HG03521 (cell line): ENCODE results near the gene ADAMTS16.

ENCODE experiments used
- ATAC-seq: cut with Tn5 transposase; IDR thresholded peaks from one replicate; pipeline ENCODE4 v1.9.1; 2021; ENCODE audit warnings: mild to moderate bottlenecking, moderate library complexity; ENCODE audit not compliant: unreplicated experiment

The ADAMTS16 gene

GRCh38 chr5:5141625-5142525 lies 1.7 kb downstream of the ADAMTS16 start:
- ATAC-seq, result no peak

GRCh38 chr5:5144441-5144840 lies 4.3 kb downstream of the ADAMTS16 start:
- ATAC-seq, result no peak

DNA sequence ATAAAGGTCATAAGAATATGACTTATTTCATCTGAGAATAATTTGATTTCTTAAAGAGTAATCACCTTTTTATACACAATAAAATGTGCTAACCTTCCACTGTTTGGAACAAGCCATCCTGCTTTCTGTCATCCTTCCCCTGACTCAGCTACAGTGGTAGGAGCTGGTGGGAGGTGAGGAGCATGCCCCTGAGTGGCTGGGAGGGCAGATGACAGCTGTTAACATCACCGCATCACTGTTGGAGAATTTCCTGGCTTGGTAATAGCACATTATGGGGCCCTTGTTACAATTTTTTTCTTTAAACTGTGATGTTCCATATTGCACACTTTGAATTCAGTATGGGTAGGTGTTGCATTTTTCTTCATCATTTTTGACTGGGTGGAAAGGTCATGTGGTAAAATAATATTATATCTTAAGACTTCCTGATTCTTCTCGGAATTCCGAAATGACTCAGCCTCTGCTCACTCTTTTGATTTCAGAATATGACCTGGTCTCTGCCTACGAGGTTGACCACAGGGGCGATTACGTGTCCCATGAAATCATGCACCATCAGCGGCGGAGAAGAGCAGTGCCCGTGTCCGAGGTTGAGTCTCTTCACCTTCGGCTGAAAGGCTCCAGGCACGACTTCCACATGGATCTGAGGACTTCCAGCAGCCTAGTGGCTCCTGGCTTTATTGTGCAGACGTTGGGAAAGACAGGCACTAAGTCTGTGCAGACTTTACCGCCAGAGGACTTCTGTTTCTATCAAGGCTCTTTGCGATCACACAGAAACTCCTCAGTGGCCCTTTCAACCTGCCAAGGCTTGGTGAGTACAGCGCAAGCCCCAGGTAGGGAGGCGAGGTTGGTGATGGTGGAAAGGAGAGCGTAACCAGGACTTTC lies 5.8 kb downstream of the ADAMTS16 start:
- no peak for ATAC-seq

GRCh38 chr5:5146530-5147160 lies 6.5 kb downstream of the ADAMTS16 start:
- ATAC-seq, result no peak

DNA sequence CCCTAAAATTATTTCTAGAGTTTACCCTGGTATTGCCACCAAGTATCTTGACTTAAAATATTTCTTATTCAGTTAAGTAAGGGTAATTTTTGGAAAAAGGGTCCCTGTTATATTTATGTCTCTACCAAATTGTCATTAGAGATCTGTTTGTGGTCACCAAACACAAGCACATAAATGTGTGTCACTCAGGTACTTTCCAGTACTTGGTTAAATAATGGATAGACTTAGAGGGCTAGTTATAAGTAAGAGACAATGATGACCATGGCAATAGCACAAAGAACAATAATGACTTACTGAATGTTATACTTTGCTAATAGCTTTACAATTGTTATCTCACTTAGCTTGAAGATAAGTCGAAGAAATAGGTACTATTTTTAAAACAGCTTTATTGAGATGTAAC lies 9.0 kb downstream of the ADAMTS16 start:
- ATAC-seq, result no peak

DNA sequence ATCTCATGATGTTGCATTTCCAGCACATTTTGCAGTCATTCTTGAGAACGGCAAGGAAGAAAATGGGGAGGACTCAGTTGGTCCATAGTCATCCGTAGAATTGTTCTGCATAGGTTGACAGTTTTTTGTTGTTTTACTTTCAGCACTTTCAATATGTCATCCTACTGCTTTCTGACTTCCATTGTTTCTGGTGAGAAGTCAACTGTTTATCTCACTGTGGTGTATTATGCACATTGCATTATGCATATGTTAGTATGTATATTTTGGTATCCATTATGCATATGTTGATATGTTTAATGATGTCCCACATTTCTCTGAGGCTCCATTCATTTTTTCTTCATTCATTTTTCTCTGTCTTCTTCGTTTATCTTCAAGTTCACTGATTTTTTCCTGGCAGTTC lies 10.5 kb downstream of the ADAMTS16 start:
- no peak for ATAC-seq

DNA sequence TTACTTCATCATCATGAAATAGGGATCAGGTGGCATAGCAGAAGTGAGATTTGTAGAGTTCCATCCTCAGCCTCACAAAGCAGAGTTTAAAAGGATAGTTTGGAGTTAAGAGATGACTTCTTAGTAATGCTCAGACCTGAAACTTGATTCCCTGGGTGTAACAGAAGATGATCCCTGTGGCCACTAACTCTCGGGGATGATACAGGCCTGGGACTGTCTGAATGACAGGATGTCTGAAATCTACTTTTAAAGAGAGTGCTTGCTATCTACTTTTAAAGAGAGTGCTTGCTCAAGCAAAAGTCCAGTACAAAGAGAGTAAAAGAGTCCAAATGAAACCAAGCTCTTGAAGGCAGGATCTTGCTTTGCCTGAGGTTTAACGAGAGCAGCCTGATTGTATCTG lies 14.6 kb downstream of the ADAMTS16 start:
- ATAC-seq, result no peak

- no peak for ATAC-seq
Observed at GRCh38 chr5:5155617-5156016, 15.5 kb downstream of the ADAMTS16 start.

DNA sequence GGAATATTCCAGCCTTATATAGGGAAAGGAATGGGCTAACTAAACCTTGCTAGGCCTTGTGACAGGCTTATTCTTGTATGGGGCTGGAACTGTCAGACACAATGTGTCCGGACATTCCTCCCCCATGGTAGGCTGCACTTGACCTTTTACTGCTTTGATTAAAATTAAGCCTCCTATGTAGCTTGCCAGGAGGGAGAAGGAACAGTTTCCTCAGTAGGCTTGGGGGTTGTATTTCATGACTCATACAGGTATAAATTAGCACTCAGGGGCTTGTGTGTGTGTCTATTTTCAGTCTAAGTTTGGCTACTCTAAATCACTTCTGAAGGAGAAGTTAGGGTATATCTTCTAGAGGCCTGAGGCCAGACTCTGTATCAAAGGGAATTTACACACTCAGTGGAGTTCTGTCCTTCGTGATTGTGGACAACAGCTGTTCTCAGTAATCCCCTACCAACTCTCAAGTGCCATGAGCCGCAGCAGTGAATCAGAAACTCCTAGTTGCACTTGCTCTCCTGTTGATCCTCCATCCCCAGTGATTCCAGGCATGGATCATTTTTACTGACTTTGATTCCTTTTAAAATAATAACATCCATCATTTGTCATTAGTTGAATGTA lies 16.4 kb downstream of the ADAMTS16 start:
- no peak for ATAC-seq

- ATAC-seq, result no peak
Observed at GRCh38 chr5:5158472-5158895, 18.4 kb downstream of the ADAMTS16 start.

- no peak for ATAC-seq
Observed at GRCh38 chr5:5159282-5160103, 19.4 kb downstream of the ADAMTS16 start.

DNA sequence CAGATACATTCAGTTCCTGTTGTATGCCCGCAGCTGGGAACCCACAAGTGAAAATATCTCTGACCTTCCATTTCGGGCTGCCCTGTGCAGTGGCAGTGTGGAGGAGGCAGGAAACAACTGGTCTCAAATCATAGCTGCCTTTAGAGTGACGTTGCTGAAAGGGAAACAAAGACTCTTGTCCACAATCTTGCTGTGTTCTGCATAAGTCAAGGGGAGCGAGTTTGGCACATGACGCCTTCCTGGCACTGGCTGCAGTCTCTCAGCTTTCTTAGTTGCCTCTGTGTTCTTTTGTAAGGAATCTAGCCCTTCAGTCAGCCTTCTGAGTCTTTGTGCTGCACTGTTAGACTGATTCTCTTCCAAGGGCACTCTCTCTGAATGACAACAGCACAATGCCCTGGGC lies 24.0 kb downstream of the ADAMTS16 start:
- no peak for ATAC-seq

DNA sequence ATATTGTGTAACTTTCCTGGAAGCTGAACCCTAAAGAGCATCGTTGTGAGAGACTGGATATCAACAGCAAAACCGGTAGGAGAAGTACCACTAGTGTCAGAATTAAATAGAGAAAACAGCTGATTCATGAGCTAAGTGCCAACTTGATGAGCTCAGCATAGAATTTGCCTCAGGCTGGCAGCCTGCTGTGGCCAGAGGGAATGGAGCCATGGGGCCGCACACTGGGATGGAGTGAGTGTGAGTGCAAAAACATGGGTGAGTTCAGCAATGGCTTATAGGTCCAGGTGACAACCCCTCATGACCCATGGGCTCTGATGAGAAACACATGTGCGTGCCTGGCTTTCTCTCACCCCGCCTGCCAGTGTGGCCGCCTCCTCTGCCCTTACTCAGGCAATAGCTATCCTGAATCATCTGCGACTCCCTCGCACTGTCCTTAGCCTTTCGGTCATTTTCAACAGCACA lies 25.4 kb downstream of the ADAMTS16 start:
- no peak for ATAC-seq

DNA sequence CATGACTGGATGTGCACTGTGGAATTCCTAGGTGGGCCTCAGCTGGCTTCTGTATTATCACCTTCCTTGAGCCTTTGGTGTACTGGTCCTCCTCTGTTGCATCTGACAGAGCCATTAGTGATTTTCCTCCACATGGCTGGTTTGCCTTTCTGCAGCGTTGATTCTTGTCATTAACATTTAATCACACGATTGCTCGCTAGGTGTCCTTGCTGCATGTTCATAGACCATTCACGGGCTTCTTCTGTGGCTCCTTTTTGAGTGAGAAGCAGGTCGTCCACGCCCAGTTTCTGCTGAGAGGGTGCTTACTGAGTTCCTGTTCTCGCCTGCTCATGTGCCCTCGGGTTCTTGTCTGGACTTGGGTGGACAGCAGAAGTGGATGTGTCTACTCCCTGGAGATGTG lies 29.3 kb downstream of the ADAMTS16 start:
- ATAC-seq, result no peak

GRCh38 chr5:5178136-5178535 lies 38.0 kb downstream of the ADAMTS16 start:
- ATAC-seq, result no peak

- ATAC-seq, result no peak
Observed at GRCh38 chr5:5178580-5178979, 38.5 kb downstream of the ADAMTS16 start.

GRCh38 chr5:5179079-5179478 lies 38.9 kb downstream of the ADAMTS16 start:
- no peak for ATAC-seq

DNA sequence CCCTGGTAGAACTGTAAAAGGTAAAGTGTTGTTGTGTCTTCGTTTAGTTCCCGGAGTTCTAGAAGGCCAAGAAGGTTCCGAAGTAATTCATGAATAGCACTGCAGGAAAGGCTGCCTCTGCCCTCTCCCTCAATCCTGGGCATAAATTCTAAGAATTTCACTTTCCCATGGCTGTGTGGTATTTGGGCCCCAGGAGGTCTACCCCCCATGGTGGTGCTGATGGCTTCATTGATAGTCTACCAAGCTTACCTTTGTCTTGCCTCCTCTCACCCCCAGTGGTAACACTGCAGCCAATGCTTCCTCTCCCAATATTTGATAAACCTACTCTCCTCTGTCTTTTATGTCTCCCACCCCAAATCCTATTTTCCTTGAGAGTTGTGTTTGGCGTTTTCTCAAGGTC lies 39.5 kb downstream of the ADAMTS16 start:
- no peak for ATAC-seq

DNA sequence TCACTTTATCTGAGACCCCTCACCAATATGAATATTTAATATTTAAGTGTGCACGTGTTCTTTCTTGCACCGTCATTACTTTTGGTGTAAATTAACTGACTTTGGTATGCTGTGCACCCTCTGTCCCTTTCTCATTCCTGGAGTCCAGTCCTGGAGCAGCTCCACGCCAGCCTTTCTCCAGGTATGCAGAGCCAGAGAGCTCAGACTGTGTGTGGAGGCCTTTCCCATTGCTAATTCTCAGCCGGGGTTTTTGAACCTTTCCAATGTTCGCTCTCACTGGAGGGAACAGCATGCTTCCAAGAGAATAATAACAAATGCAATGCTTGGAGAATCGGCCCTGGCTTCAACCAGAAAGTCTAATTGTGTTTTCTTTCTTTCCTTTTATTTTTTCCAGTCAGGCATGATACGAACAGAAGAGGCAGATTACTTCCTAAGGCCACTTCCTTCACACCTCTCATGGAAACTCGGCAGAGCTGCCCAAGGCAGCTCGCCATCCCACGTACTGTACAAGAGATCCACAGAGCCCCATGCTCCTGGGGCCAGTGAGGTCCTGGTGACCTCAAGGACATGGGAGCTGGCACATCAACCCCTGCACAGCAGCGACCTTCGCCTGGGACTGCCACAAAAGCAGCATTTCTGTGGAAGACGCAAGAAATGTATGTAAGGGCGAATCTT lies 41.7 kb downstream of the ADAMTS16 start:
- no peak for ATAC-seq
